PC-9 (cell line): ENCODE data around the gene NGEF. TPM values are rescaled to one million over a fixed set of nuclear protein-coding genes. Genes with fewer than 3 reads are reported as not detected.

Source experiments
- BruUV-seq: library from RNA; stranded (reverse); fragments of 400-500 nt; replicated peaks from 2 replicates; lab custom pipeline; 2021; lab: Mats Ljungman, UMichigan
- CTCF ChIA-PET: fragments of 300-600 bp; sonication (Branson Sonifier 250); formaldehyde crosslinking; loops from one replicate; lab custom pipeline; 2022; ENCODE audit warnings: antibody characterized with exemption; lab: Charles Lee
- POLR2A ChIA-PET: fragments of 300-600 bp; sonication (Branson Sonifier 250); formaldehyde crosslinking; loops from one replicate; lab custom pipeline; 2022; ENCODE audit warnings: antibody characterized with exemption; ENCODE audit not compliant: unreplicated experiment; lab: Charles Lee
- DNase-seq, 2 experiments: peaks; one replicate each; pipeline versions ENCODE4 v3.0.0 to v3.0.0-alpha.2; 2015 to 2022; ENCODE audit warnings: mixed read lengths in 1 of 2
- H2AFZ ChIP-seq: fragments of 200-600 bp; sonication (generic); 2 replicates; pipeline ENCODE4 v1.8.1; 2017; ENCODE audit warnings: antibody characterized with exemption
- H3F3A ChIP-seq: fragments of 200-600 bp; sonication (generic); 2 replicates; pipeline ENCODE4 v1.8.1; 2017; ENCODE audit warnings: antibody characterized with exemption, mild to moderate bottlenecking, low read depth; ENCODE audit not compliant: insufficient read depth
- H3K27ac ChIP-seq: fragments of 200-600 bp; sonication (generic); 2 replicates; pipeline ENCODE4 v1.6.1; 2016; ENCODE audit warnings: mixed run types
- H3K27me3 ChIP-seq: fragments of 200-600 bp; sonication (generic); 2 replicates; pipeline ENCODE4 v1.6.1; 2016; ENCODE audit warnings: low read depth, mixed run types; ENCODE audit not compliant: insufficient read depth
- H3K36me3 ChIP-seq: fragments of 200-600 bp; sonication (generic); 2 replicates; pipeline ENCODE4 v1.6.1; 2016; ENCODE audit warnings: low read depth, mixed run types
- H3K4me1 ChIP-seq: fragments of 200-600 bp; sonication (generic); replicated peaks from 2 replicates; pipeline ENCODE4 v1.6.1; 2016; ENCODE audit warnings: mixed run types; ENCODE audit not compliant: insufficient read depth
- H3K4me2 ChIP-seq: fragments of 200-600 bp; sonication (generic); 2 replicates; pipeline ENCODE4 v1.6.1; 2017; ENCODE audit warnings: mixed run types
- H3K4me3 ChIP-seq: fragments of 200-600 bp; sonication (generic); 2 replicates; pipeline ENCODE4 v1.6.1; 2016; ENCODE audit warnings: mixed run types
- H3K79me2 ChIP-seq: fragments of 200-600 bp; sonication (generic); 2 replicates; pipeline ENCODE4 v1.6.1; 2017; ENCODE audit warnings: low read depth, mixed run types
- H3K9me2 ChIP-seq: fragments of 200-600 bp; sonication (generic); 2 replicates; pipeline ENCODE4 v1.8.1; 2017; ENCODE audit warnings: mild to moderate bottlenecking; ENCODE audit not compliant: insufficient read depth
- H3K9me3 ChIP-seq: fragments of 200-600 bp; sonication (generic); 2 replicates; pipeline ENCODE4 v1.8.1; 2016; ENCODE audit warnings: low read depth; ENCODE audit not compliant: insufficient read depth
- H4K20me1 ChIP-seq: fragments of 200-600 bp; sonication (generic); 2 replicates; pipeline ENCODE4 v1.8.1; 2017; ENCODE audit not compliant: insufficient read depth
- CTCF ChIP-seq: fragments of 200-600 bp; sonication (generic); conservative IDR thresholded peaks from 2 replicates; pipeline ENCODE4 v1.6.1; 2017; ENCODE audit warnings: mixed run types, antibody characterized with exemption, mild to moderate bottlenecking, moderate library complexity
- EZH2 ChIP-seq: fragments of 200-600 bp; sonication (generic); IDR thresholded peaks from 2 replicates; pipeline ENCODE4 v1.8.0; 2017; ENCODE audit warnings: antibody characterized with exemption, low read depth
- intact Hi-C: fragments of 100-400 bp; cut with micrococcal nuclease; formaldehyde crosslinking; loops from one replicate; pipeline ENCODE4 v1.10.0; 2022; ENCODE audit not compliant: unreplicated experiment
- total RNA-seq: library from RNA; stranded (reverse); gene quantifications from 2 replicates; pipeline ENCODE4 v1.2.3, GENCODE V29; 2021

Gene NGEF
- total RNA-seq, 1 experiment from 2014 or later, result 55.3 TPM

GRCh38 chr2:232925821-232926156 lies 87.3 kb downstream of the NGEF start:
- BruUV-seq, result TSS peak; percentile 12
- Histone ChIP-seq H3K27me3 (no peaks in the 10 kb centered on the region), H3K4me1 (no peaks in the 10 kb centered on the region), H3K36me3 (no peaks in the 10 kb centered on the region), H3K4me2 (no peak overlapping the region), H3F3A (no peaks in the 10 kb centered on the region), H3K79me2 (no peaks in the 10 kb centered on the region), H4K20me1 (no peaks in the 10 kb centered on the region), H3K9me3 (no peaks in the 10 kb centered on the region), H3K9me2 (no peaks in the 10 kb centered on the region), H3K27ac (no peak overlapping the region), H3K4me3 (no peak overlapping the region), H2AFZ (no peak overlapping the region)
- no peak for DNase-seq
- TF ChIP-seq EZH2, result no peak
- TF ChIP-seq CTCF, result no peak
- ChIA-PET POLR2A (no interaction called here), CTCF (no interaction called here)
- intact Hi-C loops, result no loop called here

- POLR2A ChIA-PET, result no interaction called here
These were observed 87.8 kb downstream of the NGEF start for GRCh38 chr2:232925153-232925820.

GRCh38 chr2:232924433-232924832 lies 88.6 kb downstream of the NGEF start:
- no peak overlapping the region for H3K4me3 ChIP-seq
- POLR2A ChIA-PET, result no interaction called here
- TF ChIP-seq EZH2, result no peak
- no peak for TF ChIP-seq CTCF
- no peaks in the 10 kb centered on the region for H3K27me3 ChIP-seq
- no peaks in the 10 kb centered on the region for H3F3A ChIP-seq
- no peaks in the 10 kb centered on the region for H3K9me3 ChIP-seq
- H4K20me1 ChIP-seq, result no peaks in the 10 kb centered on the region
- H3K79me2 ChIP-seq, result no peaks in the 10 kb centered on the region
- H3K36me3 ChIP-seq, result no peaks in the 10 kb centered on the region
- no peak overlapping the region for H3K27ac ChIP-seq
- H3K4me2 ChIP-seq, result no peak overlapping the region
- CTCF ChIA-PET, result no interaction called here
- no peak overlapping the region for H2AFZ ChIP-seq
- intact Hi-C loops, result no loop called here
- BruUV-seq, result no TSS peak
- no peaks in the 10 kb centered on the region for H3K9me2 ChIP-seq
- DNase-seq, result no peak
- no peaks in the 10 kb centered on the region for H3K4me1 ChIP-seq

More at GRCh38 chr2:232925153-232925820, 87.8 kb downstream of the NGEF start:
- Histone ChIP-seq H3K27ac (no peak overlapping the region), H4K20me1 (no peaks in the 10 kb centered on the region), H3K79me2 (no peaks in the 10 kb centered on the region), H3K27me3 (no peaks in the 10 kb centered on the region), H3F3A (no peaks in the 10 kb centered on the region), H3K9me3 (no peaks in the 10 kb centered on the region), H3K4me1 (no peaks in the 10 kb centered on the region), H2AFZ (no peak overlapping the region), H3K4me2 (no peak overlapping the region), H3K4me3 (no peak overlapping the region), H3K9me2 (no peaks in the 10 kb centered on the region), H3K36me3 (no peaks in the 10 kb centered on the region)
- TF ChIP-seq EZH2, result no peak
- TF ChIP-seq CTCF, result no peak
- DNase-seq, result no peak
- BruUV-seq, result no TSS peak
- CTCF ChIA-PET, result no interaction called here
- intact Hi-C loops, result no loop called here
